SU-DHL-6 (cell line): ENCODE data around the gene STT3B.

Experiments used
- CTCF ChIP-seq: fragments of 200-600 bp; sonication (generic); IDR thresholded peaks from one replicate; pipeline ENCODE4 v1.5.1; 2017; ENCODE audit warnings: antibody characterized with exemption, mild to moderate bottlenecking, low read length, moderate library complexity; ENCODE audit not compliant: insufficient read depth, poor library complexity, severe bottlenecking
- EZH2phosphoT487 ChIP-seq: fragments of 200-600 bp; sonication (generic), shearing (Covaris generic); conservative IDR thresholded peaks from 2 replicates; pipeline ENCODE4 v1.6.1; 2018; ENCODE audit warnings: mild to moderate bottlenecking, antibody characterized with exemption, low read length, moderate library complexity, mixed read lengths

- TF ChIP-seq CTCF (no peak), EZH2phosphoT487 (no peak)
Observed at GRCh38 chr3:31495971-31496665, 36.6 kb upstream of the STT3B start.
